NCI-H460 (cell line): Measurements from ENCODE around the gene EIF5B. TPM values are rescaled to one million over a fixed set of nuclear protein-coding genes. Genes with fewer than 3 reads are reported as not detected.

Source experiments
- DNase-seq: peaks from one replicate; pipeline ENCODE4 v3.0.0-alpha.2; 2016; ENCODE audit warnings: low read depth; ENCODE audit errors: extremely low read depth
- total RNA-seq: library from RNA; depleted of rRNA; stranded (reverse); fragments of >200 nt; shearing (Covaris generic); gene quantifications from 2 replicates; pipeline ENCODE4 v1.2.3, GENCODE V29; 2014; rRNA removed

Gene EIF5B
- total RNA-seq, 1 experiment from 2014 or later, result 26.2 TPM

- DNase-seq, result no peak
These were observed 111.4 kb downstream of the EIF5B start for GRCh38 chr2:99448556-99448955.

DNA sequence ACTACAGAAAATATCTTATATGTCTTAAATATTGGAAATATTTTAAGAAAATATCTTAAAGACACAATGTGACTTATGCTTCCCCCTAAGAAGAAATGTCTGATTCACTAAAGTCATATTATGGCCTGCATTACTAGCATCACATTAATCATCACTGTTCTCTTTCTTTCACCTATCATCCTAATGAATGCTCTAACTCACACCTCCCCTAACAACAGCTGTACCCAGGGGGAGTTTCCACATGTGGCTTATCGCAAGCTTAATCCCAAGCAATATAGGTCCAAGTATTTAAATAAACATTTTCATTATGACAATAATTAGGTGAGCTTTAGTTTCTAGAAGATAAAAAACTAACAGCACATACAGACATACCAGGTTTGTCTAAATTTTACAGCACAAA lies 113.0 kb downstream of the EIF5B start:
- DNase-seq, result no peak

Other genes starting within 250 kb of the EIF5B start
- gene C2orf15, start 195.7 kb upstream of the EIF5B start, total RNA-seq, result 0.27 TPM in 1 of 2 replicates, not detected in the other
- 8.1 and 9.2 TPM in 2 replicates for gene TSGA10, start 182.4 kb upstream of the EIF5B start, total RNA-seq
- 18.6 and 20.6 TPM in 2 replicates for gene LIPT1, start 182.4 kb upstream of the EIF5B start, total RNA-seq
- 45.7 and 47.8 TPM in 2 replicates for gene MITD1, start 156.3 kb upstream of the EIF5B start, total RNA-seq
- gene MRPL30, start 156.2 kb upstream of the EIF5B start, total RNA-seq, result 115 and 119 TPM in 2 replicates
- gene LYG2, start 81.7 kb upstream of the EIF5B start, total RNA-seq, result not detected in 2 replicates
- 0.43 and 0.69 TPM in 2 replicates for gene LYG1, start 36.2 kb upstream of the EIF5B start, total RNA-seq
- gene TXNDC9, start 1.1 kb upstream of the EIF5B start, total RNA-seq, result 63.1 and 66.5 TPM in 2 replicates
- gene REV1, start 152.6 kb downstream of the EIF5B start, total RNA-seq, result 25.4 and 25.6 TPM in 2 replicates